ENCODE measurements around the gene DFFA.

DNA sequence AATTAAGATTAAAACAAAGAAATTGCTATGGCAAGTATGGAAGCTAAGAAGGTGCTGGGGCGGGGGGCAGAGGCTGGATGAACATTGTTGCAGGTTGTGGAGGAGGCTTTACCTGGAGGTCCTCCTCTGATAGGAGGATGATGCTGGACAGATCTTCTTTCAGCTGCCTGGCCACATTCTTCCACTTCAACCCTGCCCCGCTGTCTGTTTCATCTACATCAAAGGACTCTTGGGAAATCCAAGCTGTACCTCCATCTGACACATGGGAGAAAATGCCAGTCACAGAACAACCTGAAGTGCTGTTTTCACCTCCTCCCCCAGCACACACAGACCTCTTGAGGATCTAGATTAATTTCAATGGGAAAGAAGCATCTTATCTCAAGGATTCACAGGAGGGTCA, 5.3 kb downstream of the DFFA start:
- TF ChIP-seq, protein P1, sequence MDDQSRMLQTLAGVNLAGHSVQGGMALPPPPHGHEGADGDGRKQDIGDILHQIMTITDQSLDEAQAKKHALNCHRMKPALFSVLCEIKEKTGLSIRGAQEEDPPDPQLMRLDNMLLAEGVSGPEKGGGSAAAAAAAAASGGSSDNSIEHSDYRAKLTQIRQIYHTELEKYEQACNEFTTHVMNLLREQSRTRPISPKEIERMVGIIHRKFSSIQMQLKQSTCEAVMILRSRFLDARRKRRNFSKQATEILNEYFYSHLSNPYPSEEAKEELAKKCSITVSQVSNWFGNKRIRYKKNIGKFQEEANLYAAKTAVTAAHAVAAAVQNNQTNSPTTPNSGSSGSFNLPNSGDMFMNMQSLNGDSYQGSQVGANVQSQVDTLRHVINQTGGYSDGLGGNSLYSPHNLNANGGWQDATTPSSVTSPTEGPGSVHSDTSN (IDR thresholded peaks at IDR 0.05), result no peak
- no peak for TF ChIP-seq RAD21 (conservative IDR thresholded peaks at IDR 0.05 in 1 of 2, IDR thresholded peaks at IDR 0.05 in 1 of 2)
- TF ChIP-seq, protein P2, sequence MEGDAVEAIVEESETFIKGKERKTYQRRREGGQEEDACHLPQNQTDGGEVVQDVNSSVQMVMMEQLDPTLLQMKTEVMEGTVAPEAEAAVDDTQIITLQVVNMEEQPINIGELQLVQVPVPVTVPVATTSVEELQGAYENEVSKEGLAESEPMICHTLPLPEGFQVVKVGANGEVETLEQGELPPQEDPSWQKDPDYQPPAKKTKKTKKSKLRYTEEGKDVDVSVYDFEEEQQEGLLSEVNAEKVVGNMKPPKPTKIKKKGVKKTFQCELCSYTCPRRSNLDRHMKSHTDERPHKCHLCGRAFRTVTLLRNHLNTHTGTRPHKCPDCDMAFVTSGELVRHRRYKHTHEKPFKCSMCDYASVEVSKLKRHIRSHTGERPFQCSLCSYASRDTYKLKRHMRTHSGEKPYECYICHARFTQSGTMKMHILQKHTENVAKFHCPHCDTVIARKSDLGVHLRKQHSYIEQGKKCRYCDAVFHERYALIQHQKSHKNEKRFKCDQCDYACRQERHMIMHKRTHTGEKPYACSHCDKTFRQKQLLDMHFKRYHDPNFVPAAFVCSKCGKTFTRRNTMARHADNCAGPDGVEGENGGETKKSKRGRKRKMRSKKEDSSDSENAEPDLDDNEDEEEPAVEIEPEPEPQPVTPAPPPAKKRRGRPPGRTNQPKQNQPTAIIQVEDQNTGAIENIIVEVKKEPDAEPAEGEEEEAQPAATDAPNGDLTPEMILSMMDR (IDR thresholded peaks at IDR 0.05), result no peak
- no peak for TF ChIP-seq POLR2AphosphoS2 (conservative IDR thresholded peaks at IDR 0.05; ENCODE audit: low read length)
- TF ChIP-seq RFX5 (IDR thresholded peaks at IDR 0.05), result no peak
- TF ChIP-seq RARB (CRISPR knock-in tag; IDR thresholded peaks at IDR 0.05), result no peak
- TF ChIP-seq NFE2L2 (conservative IDR thresholded peaks at IDR 0.05; ENCODE audit: low read length), result no peak
- no peak for TF ChIP-seq NPAS2 (CRISPR knock-in tag; IDR thresholded peaks at IDR 0.05; ENCODE audit: borderline replicate concordance)
- no peak for TF ChIP-seq TFCP2L1 (CRISPR knock-in tag; IDR thresholded peaks at IDR 0.05)
- TF ChIP-seq, protein P3, sequence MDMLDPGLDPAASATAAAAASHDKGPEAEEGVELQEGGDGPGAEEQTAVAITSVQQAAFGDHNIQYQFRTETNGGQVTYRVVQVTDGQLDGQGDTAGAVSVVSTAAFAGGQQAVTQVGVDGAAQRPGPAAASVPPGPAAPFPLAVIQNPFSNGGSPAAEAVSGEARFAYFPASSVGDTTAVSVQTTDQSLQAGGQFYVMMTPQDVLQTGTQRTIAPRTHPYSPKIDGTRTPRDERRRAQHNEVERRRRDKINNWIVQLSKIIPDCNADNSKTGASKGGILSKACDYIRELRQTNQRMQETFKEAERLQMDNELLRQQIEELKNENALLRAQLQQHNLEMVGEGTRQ (IDR thresholded peaks at IDR 0.05), result no peak

Measured in A549 (cell line).